ENCODE data around the gene KCNG3.

KCNG3 gene

GRCh38 chr2:42463570-42463969 is 30.2 kb downstream of the KCNG3 start:
- H3K4me3 ChIP-seq (replicated peaks in 1 of 2; ENCODE audit: low read depth in 2 of 2, low read length in 2 of 2): no peak overlapping the region
- no peak for TF ChIP-seq CTCF (IDR thresholded peaks at IDR 0.05; ENCODE audit: low read depth, low read length)
- no peak for DNase-seq (ENCODE audit: low read depth in 2 of 2)

- H3K4me3 ChIP-seq (replicated peaks in 1 of 2; ENCODE audit: low read depth in 2 of 2, low read length in 2 of 2): no peak overlapping the region
- no peak for DNase-seq (ENCODE audit: low read depth in 2 of 2)
- no peak for TF ChIP-seq CTCF (IDR thresholded peaks at IDR 0.05; ENCODE audit: low read depth, low read length)
Measured at GRCh38 chr2:42459296-42459695, 34.5 kb downstream of the KCNG3 start.

- H3K4me3 ChIP-seq (replicated peaks in 1 of 2; ENCODE audit: low read depth in 2 of 2, low read length in 2 of 2): no peak overlapping the region
- no peak for DNase-seq (ENCODE audit: low read depth in 2 of 2)
- no peak for TF ChIP-seq CTCF (IDR thresholded peaks at IDR 0.05; ENCODE audit: low read depth, low read length)
Measured at GRCh38 chr2:42458396-42458795, 35.4 kb downstream of the KCNG3 start.

GRCh38 chr2:42457011-42457410 is 36.8 kb downstream of the KCNG3 start:
- no peak for DNase-seq (ENCODE audit: low read depth in 2 of 2)
- no peak overlapping the region for H3K4me3 ChIP-seq (replicated peaks in 1 of 2; ENCODE audit: low read depth in 2 of 2, low read length in 2 of 2)

GRCh38 chr2:42456126-42456839 is 37.5 kb downstream of the KCNG3 start:
- no peak for DNase-seq (ENCODE audit: low read depth in 2 of 2)
- TF ChIP-seq CTCF (IDR thresholded peaks at IDR 0.05; ENCODE audit: low read depth, low read length): no peak
- H3K4me3 ChIP-seq (replicated peaks in 1 of 2; ENCODE audit: low read depth in 2 of 2, low read length in 2 of 2): no peak overlapping the region

More at GRCh38 chr2:42457011-42457410, 36.8 kb downstream of the KCNG3 start:
- TF ChIP-seq CTCF (IDR thresholded peaks at IDR 0.05; ENCODE audit: low read depth, low read length): peak; percentile 19

GRCh38 chr2:42452545-42452944 is 41.2 kb downstream of the KCNG3 start:
- DNase-seq (ENCODE audit: low read depth in 2 of 2): no peak
- TF ChIP-seq CTCF (IDR thresholded peaks at IDR 0.05; ENCODE audit: low read depth, low read length): no peak
- H3K4me3 ChIP-seq (replicated peaks in 1 of 2; ENCODE audit: low read depth in 2 of 2, low read length in 2 of 2): no peak overlapping the region

GRCh38 chr2:42450136-42450535 is 43.6 kb downstream of the KCNG3 start:
- DNase-seq (ENCODE audit: low read depth in 2 of 2): no peak
- H3K4me3 ChIP-seq (replicated peaks in 1 of 2; ENCODE audit: low read depth in 2 of 2, low read length in 2 of 2): no peak overlapping the region
- no peak for TF ChIP-seq CTCF (IDR thresholded peaks at IDR 0.05; ENCODE audit: low read depth, low read length)

Measured in cardiac fibroblast (primary cell).